GM19099 (cell line): ENCODE measurements around the gene PLXDC2.

Experiments used
- POLR2A ChIP-seq: IDR thresholded peaks from 3 replicates; pipeline ENCODE4 v1.6.1; 2011; ENCODE audit warnings: low read depth; ENCODE audit not compliant: insufficient read length; ENCODE audit errors: extremely low read depth

The PLXDC2 gene

DNA sequence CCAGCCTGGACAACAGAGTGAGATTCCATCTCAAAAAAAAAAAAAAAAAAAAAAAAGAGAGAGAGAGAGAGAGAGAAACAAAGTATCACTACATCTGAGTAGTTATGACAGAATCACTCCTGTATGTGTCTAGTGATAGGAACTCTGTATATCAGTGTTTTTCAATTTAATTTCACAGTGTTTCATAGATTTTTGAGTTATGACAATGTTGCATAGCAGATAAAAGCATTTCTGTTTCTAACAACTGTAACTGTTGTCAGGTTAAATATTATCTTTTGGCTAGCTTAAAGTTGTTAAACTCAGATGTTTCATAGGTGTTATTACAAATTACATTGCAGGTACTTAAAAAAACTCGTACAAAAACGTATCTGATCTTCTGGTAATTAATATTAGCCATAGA, 60.3 kb downstream of the PLXDC2 start:
- no peak for TF ChIP-seq POLR2A

DNA sequence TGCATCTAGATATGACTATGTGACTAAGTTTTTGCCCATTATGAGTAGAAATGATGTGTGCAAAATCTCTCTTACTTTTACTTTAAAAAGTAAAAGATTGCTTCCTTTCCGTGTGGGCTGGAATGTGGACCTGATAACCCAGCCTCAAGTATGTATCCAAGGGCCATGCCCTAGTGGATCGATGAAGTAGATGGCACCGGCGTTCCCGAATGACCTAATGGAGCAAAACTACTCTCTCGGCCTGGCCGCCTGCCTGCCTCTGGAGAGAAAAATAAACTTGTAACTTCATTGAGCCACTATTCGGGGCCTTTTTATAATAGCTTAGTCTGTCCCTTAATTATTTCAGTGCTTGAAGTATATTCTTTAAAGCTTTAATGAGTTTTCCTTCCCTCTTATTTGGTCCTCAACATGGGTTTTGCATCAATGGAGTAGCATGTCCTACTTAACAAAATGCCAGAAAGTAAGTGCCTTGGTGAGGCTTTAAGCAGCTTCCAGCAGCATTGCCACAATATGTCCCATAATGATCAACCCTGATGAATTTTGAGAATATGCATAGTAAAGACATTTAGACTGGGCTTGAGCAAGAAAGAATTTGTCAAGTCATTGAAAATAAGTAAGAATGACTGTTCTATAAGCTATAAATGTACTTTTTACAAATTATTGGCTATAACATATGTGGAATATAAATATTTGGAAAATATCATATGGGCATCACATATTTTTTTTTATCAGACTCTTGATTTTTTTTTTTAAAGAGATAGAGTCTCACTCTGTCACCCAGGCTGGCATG, 61.4 kb downstream of the PLXDC2 start:
- no peak for TF ChIP-seq POLR2A

DNA sequence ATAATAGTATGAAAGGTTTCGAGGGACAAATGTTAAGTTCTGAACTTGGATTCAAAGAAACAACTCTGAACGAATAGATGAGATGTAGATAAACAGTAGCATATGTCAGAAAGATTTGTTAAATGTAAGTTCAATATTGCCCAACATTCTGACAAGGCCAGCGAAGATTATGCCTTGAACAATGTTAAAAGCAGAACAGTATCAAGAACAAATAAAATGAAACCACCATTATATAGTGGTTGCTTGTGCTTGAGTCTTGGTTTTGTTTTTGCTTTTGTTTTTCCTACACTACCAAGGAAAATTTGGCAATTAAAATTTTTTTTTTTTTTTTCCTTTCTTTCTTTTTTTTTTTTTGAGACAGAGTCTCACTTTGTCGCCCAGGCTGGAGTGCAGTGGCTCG, 66.4 kb downstream of the PLXDC2 start:
- TF ChIP-seq POLR2A: no peak

DNA sequence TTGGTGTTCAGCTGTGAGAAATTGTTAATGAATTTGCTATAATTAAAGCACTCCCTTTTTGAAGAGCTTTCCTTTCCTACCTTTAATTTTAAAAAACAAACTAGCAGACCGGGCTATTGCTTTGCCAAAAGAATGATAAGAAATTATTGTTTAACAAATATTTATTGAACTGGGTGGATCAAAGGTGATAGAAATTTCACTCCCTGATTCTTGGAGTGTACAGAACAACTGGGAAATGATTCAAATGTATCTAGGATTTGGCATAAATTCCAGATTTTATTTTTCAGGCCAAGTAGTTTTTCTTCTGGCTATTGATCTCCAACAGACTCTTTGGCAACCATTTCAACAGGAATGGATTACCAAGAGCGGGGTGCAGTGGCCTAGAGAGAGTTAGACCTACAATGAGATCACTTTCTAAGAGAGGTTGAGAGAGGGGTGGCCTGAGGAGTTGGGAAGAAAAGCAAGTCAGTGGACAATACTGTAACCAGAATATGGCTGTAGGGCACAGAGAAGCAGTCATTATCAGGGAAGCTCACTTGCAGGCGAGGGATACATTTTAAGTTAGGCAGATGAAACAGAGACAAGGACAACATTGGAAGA, 71.9 kb downstream of the PLXDC2 start:
- TF ChIP-seq POLR2A: no peak

DNA sequence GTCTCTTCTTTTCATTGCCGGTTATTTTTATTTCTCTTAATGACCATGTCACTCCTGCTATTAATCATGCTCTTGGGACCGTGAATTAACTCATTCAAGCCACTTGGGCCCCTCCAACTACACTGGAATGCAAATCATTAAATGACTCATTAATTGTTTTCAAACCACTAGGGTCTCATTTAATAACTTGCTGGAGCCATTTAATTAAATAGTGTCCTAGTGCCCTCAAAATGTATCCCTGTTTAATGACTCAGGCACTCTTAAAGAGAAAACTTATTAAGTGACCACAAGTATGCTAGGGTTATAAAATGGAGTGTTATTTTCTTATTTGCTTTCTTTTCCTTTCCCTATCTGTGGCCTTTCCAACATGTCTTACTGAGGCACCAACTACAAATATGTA, 73.0 kb downstream of the PLXDC2 start:
- no peak for TF ChIP-seq POLR2A

DNA sequence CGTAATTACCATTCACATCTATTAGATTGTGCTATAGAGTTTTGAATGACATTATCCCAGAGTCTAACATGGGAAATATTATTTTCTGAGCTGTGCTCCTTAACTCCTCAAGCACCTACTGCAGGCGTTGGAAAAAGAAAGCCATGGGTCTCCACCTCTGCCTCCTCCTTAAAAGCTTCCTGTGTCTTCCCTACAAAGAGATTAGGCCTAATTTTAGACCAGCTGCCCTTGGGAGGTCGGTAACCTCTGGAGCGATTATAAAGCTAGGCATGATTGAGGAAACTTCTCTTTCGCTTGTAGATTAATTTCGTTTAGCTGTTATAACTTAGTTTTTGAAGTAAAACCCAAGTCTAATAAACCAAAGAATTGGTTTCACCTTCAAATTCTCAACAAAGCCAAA, 75.2 kb downstream of the PLXDC2 start:
- no peak for TF ChIP-seq POLR2A

DNA sequence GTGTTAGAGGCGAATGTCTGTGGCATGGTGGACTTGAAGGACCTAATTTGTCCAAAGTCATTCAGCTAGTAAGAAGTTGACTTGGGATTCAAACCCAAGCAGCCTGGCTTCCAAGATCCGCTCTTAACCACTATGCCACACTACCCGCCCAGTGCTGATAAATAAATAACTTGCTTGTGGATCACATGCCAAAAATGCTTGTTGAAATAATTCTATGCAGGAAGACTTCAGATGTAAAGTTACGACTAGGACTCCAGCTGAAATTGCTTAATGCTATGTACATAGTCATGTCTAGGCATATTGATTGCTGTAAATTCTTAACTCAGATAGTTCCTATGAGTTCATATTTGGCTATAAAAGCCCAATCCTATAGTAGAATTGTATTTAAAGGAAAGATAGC, 76.0 kb downstream of the PLXDC2 start:
- TF ChIP-seq POLR2A: no peak

DNA sequence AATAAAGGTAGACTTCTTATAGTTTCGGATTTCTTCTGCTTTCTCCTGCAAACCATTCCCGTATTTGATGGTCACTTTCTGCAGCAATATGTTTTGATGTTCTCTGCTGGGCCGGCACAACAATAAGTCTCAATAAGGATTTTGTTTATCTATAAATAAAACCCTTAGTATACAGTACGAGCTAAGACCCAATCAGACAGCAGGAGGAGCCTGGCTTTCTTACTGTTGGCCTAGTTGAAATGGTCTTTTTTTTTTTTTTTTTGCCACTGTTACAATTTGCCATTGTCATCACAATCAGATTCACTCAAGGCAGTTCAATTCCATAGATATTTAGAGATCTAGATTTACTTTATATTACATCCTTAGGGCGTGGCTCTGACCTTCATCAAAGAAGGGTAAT, 76.4 kb downstream of the PLXDC2 start:
- no peak for TF ChIP-seq POLR2A

DNA sequence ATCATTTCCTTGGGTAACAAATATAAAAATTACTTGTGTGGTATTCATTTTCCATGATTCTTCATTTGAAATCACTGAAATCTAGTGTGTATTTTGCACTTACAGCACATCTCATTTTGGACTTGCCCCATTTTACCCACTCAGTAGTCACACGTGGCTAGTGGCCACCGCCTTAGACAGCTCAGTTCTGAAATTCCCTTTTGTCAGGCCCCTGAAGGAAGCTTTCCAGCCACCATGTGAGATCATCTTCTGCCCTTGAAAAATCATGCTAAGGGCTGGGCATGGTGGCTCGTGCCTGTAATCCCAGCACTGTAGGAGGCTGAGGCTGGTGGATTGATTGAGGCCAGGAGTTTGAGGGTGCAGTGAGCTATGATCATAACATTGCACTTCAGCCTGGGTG, 79.3 kb downstream of the PLXDC2 start:
- no peak for TF ChIP-seq POLR2A

DNA sequence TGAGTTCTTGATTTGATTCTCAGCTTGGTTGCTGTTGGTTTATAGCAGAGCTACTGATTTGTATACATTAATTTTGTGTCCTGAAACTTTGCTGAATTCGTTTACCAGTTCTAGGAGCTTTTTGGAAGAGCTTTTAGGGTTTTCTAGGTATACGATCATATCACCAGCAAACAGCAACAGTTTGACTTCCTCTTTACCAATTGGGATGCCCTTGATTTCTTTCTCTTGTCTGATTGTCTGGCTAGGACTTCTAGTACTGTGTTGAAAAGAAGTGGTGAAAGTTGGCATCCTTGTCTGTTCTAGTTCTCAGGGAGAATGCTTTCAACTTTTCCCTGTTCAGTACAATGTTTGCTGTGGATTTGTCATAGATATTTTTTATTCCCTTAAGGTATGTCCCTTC, 86.2 kb downstream of the PLXDC2 start:
- TF ChIP-seq POLR2A: no peak

DNA sequence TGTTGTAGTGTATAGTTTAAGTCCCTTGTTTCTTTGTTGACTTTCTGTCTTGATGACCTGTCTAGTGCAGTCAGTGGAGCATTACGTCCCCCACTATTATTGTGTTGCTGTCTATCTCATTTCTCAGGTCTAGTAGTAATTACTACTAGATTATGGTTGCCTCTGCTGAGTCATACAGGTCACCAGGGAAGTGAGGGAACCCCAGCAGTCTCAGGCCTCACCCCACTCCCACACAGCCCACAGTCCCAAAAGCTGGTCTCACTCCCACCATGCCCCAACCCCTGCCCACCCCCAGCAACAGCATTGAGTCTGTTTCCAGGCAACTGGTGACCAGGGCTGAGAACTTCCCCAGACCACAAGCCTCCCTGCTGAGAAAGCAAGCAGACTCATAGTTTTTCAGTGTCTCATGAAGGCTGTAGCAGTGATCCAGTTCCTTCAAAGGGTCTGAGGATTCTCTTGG, 88.0 kb downstream of the PLXDC2 start:
- no peak for TF ChIP-seq POLR2A

DNA sequence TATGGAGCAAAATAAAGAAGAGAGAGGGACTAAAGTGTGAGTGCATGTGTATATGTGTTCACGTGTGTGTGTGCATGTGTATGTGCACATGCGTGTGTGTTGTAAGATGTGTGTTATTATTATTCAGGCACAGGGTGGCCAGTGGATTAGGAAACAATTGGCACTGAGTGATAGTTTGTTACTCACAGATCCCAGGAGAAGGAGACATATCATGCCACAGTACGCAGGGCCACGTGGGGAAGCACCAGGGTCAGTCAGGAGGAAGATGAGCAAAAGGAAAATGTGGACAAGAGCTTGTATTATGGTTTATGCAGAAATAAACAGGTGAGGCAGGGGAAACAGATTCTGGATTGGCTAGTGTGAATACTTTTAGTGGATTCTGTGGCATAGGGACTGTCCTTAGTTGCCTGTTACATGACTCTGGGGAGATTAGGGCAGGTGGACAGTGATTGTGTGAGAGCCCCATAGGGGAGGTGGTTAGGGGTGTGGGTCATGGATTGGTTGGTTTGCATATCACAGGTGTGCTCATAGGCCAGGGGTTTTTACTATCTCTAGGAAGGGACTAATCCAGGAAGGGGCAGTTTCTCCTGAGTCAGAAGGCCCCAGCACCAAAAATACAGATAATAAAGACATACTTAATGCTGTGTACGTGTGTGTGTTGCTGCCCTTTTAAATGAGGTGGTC, 90.0 kb downstream of the PLXDC2 start:
- TF ChIP-seq POLR2A: no peak

DNA sequence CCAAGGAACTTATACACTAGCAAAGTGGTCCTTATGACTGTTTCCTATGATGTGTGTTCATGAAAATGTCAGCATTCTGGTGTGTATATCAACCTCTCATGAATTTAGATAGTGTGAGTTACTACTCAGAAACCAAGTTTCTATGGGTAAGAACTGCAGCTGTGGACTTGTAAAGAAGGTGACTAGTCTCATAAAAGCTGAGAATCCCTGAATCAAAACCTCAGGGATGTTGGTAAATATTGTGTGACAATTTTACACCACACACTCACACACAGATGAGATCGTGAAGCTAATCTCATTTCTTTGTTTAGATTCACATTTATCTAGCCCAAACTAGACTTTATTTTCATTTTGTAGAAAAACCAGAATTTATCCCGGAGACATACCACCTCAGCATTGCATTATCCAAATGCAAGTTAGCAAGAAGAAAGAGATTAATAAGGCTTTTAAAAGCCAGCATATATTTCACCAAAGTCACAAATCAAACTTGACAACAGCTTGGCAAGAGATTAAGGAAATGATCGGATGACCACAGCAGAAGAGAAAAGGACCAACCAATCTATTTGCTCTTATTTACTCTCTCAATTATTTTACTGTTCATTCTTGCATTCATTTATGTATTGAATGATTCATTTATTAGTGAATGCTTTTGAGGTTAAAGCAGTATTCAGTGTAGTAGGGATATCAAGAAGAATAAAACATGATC, 92.9 kb downstream of the PLXDC2 start:
- TF ChIP-seq POLR2A: no peak

DNA sequence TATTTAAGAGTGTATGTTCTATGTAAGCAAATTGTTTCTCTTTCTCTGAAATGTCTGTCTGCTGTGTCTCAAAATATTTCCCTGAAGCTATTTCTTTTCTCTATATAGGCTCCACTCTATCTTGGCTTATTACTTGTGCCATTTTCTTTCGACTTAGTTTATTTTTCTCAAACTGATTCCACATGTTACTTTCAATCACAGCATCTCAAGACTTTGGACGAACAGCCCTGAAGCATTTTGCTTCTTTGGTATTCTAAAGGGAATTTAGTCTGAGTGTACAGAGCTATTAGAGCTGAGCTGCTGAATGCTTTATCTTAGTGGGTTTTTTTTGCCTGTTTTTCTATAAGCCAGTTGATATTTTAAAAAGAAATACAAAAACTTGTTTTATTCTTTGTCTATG, 95.7 kb downstream of the PLXDC2 start:
- no peak for TF ChIP-seq POLR2A

DNA sequence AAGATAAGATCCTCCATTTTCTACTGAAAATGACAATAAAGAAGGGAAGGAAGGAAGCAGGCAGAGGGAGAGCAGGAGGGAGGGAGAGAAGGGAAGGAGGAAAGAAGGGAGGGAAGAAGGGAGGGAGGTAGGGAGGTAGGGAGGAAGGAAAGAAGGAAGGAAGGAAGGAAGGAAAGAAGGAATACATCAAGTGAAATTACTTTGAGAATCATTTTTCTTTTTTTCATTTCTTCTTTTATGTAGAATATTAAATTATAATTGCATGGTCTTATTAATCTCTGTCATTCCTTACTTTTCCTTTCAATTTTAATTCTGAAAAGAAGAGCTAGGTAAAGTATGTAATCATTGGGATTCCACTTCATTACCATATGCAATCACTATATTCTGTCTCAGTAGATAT, 97.8 kb downstream of the PLXDC2 start:
- TF ChIP-seq POLR2A: no peak
